GM18517 (cell line): Measurements from ENCODE around the gene RGS16.
"Not testable (repeated sequence)": the region's sequence is repeated elsewhere in the genome, so short reads cannot be mapped to it uniquely, and the experiment has no call there.

Source experiments
- ATAC-seq: cut with Tn5 transposase; IDR thresholded peaks from one replicate; pipeline ENCODE4 v1.9.1; 2021; ENCODE audit warnings: mild to moderate bottlenecking, moderate library complexity; ENCODE audit not compliant: unreplicated experiment

RGS16 gene

GRCh38 chr1:182604175-182605164, at the start of gene RGS16:
TSS of gene RGS16 (minus strand) at chr1:182604389. CDS start at chr1:182604259, 130 bp downstream.
- peak; percentile 57 for ATAC-seq

- ATAC-seq, result no peak
These were observed 49.8 kb upstream of the RGS16 start for GRCh38 chr1:182653986-182654385.

GRCh38 chr1:182652933-182653332, 48.7 kb upstream of the RGS16 start:
- no peak for ATAC-seq

- no peak for ATAC-seq
These were observed 47.1 kb upstream of the RGS16 start for GRCh38 chr1:182651339-182651724.

- no peak for ATAC-seq
These were observed 46.6 kb upstream of the RGS16 start for GRCh38 chr1:182650678-182651338.

- no peak for ATAC-seq
These were observed 44.9 kb upstream of the RGS16 start for GRCh38 chr1:182649041-182649440.

GRCh38 chr1:182646739-182647138, 42.5 kb upstream of the RGS16 start:
- no peak for ATAC-seq

GRCh38 chr1:182644886-182645285, 40.7 kb upstream of the RGS16 start:
- no peak for ATAC-seq

GRCh38 chr1:182643699-182644098, 39.5 kb upstream of the RGS16 start:
- no peak for ATAC-seq

- ATAC-seq, result no peak
These were observed 38.3 kb upstream of the RGS16 start for GRCh38 chr1:182642461-182642860.

- no peak for ATAC-seq
These were observed 37.4 kb upstream of the RGS16 start for GRCh38 chr1:182641561-182641960.

GRCh38 chr1:182639330-182639729, 35.1 kb upstream of the RGS16 start:
- ATAC-seq, result no peak

- no peak for ATAC-seq
These were observed 33.6 kb upstream of the RGS16 start for GRCh38 chr1:182637769-182638168.

- no peak for ATAC-seq
These were observed 31.7 kb upstream of the RGS16 start for GRCh38 chr1:182635871-182636270.

GRCh38 chr1:182634306-182635072, 30.3 kb upstream of the RGS16 start:
- ATAC-seq, result no peak

GRCh38 chr1:182633657-182634281, 29.6 kb upstream of the RGS16 start:
- no peak for ATAC-seq

- ATAC-seq, result no peak
These were observed 28.8 kb upstream of the RGS16 start for GRCh38 chr1:182633031-182633430.

- not testable (repeated sequence) for ATAC-seq
These were observed 28.3 kb upstream of the RGS16 start for GRCh38 chr1:182632441-182632857.

- ATAC-seq, result no peak
These were observed 27.8 kb upstream of the RGS16 start for GRCh38 chr1:182631954-182632353.

GRCh38 chr1:182631053-182631677, 27.0 kb upstream of the RGS16 start:
- ATAC-seq, result no peak
